ENCODE measurements around the gene LMTK3. TPM values are rescaled to one million over a fixed set of nuclear protein-coding genes. Genes with fewer than 3 reads are reported as not detected.

Gene LMTK3
- polyA plus RNA-seq (ENCODE audit: insufficient read length) = 0.09 TPM

GRCh38 chr19:48511800-48512503 is at the start of gene LMTK3:
Gene LMTK3 (minus strand): TSS chr19:48511835. CDS start chr19:48511576, 259 bp downstream.
- DNase-seq = no peak

GRCh38 chr19:48561412-48561811 is 49.8 kb upstream of the LMTK3 start:
- no peak for DNase-seq

- DNase-seq = no peak
These were observed 48.5 kb upstream of the LMTK3 start for GRCh38 chr19:48560095-48560530.

- no peak for DNase-seq
These were observed 46.5 kb upstream of the LMTK3 start for GRCh38 chr19:48558018-48558684.

- DNase-seq = no peak
These were observed 45.2 kb upstream of the LMTK3 start for GRCh38 chr19:48556825-48557224.

GRCh38 chr19:48556163-48556562 is 44.5 kb upstream of the LMTK3 start:
- no peak for DNase-seq

- no peak for DNase-seq
These were observed 42.9 kb upstream of the LMTK3 start for GRCh38 chr19:48554385-48555091.

GRCh38 chr19:48553676-48554384 is 42.2 kb upstream of the LMTK3 start:
- DNase-seq = no peak

GRCh38 chr19:48552406-48553322 is 41.0 kb upstream of the LMTK3 start:
- DNase-seq = no peak

GRCh38 chr19:48551437-48552302 is 40.0 kb upstream of the LMTK3 start, which contains the start of gene SULT2B1:
Gene SULT2B1 (plus strand): TSS chr19:48552172. CDS start chr19:48552253, 81 bp downstream.
- DNase-seq = no peak

GRCh38 chr19:48549380-48549779 is 37.7 kb upstream of the LMTK3 start:
- DNase-seq = no peak

GRCh38 chr19:48548253-48548911 is 36.7 kb upstream of the LMTK3 start:
- no peak for DNase-seq

GRCh38 chr19:48547722-48548121 is 36.1 kb upstream of the LMTK3 start:
- no peak for DNase-seq

GRCh38 chr19:48544856-48545750 is 33.5 kb upstream of the LMTK3 start:
- no peak for DNase-seq

- no peak for DNase-seq
These were observed 31.6 kb upstream of the LMTK3 start for GRCh38 chr19:48543121-48543710.

- no peak for DNase-seq
These were observed 30.2 kb upstream of the LMTK3 start for GRCh38 chr19:48541813-48542212.

- no peak for DNase-seq
These were observed 28.5 kb upstream of the LMTK3 start for GRCh38 chr19:48540110-48540509.

- no peak for DNase-seq
These were observed 28.0 kb upstream of the LMTK3 start for GRCh38 chr19:48539503-48540096.
